Heart right ventricle (tissue), 16 donors: ENCODE results near the gene CDK2AP2. TPM values are rescaled to one million over a fixed set of nuclear protein-coding genes. Genes with fewer than 3 reads are reported as not detected.
"Not testable (repeated sequence)": the region's sequence is repeated elsewhere in the genome, so short reads cannot be mapped to it uniquely, and the experiment has no call there.

ENCODE experiments used
- ATAC-seq, 8 donors: fragments of 200-7000 bp; cut with Tn5 transposase; one replicate each; pipeline ENCODE4 v1.9.1; 2020; ENCODE audit warnings: mild to moderate bottlenecking in 8 of 8, moderate library complexity in 8 of 8, moderate number of reproducible peaks in 1 of 8
- DNase-seq, 2 donors: peaks; one replicate each; pipeline ENCODE4 v3.0.0-alpha.2; 2020
- H3K27ac ChIP-seq, 10 donors: fragments of 200-600 bp; sonication (generic) in 2 of 10; one replicate each; pipeline versions ENCODE4 v1.5.0 to v1.8.0; 2020 to 2022; ENCODE audit warnings: mild to moderate bottlenecking in 3 of 10
- H3K27me3 ChIP-seq, 7 donors: fragments of 200-600 bp; one replicate each; pipeline ENCODE4 v1.8.0; 2021 to 2022; ENCODE audit warnings: mild to moderate bottlenecking in 2 of 7
- H3K36me3 ChIP-seq, 9 donors: fragments of 200-600 bp; sonication (generic) in 1 of 9; one replicate each; pipeline versions ENCODE4 v1.5.0 to v1.8.0; 2020 to 2022; ENCODE audit warnings: mild to moderate bottlenecking in 2 of 9
- H3K4me1 ChIP-seq, 9 donors: fragments of 200-600 bp; sonication (generic) in 1 of 9; one replicate each; pipeline versions ENCODE4 v1.5.0 to v1.8.0; 2020 to 2022; ENCODE audit warnings: mild to moderate bottlenecking in 4 of 9
- H3K4me3 ChIP-seq, 10 donors: fragments of 200-600 bp; sonication (generic) in 2 of 10; one replicate each; pipeline versions ENCODE4 v1.5.0 to v1.8.0; 2020 to 2022; ENCODE audit warnings: mild to moderate bottlenecking in 7 of 10, moderate library complexity in 2 of 10
- H3K9me3 ChIP-seq, 11 donors: fragments of 200-600 bp in 10 of 11; sonication (generic) in 2 of 11; one replicate each; pipeline versions ENCODE4 v1.5.0 to v1.8.0; 2013 to 2022; ENCODE audit warnings: mild to moderate bottlenecking in 2 of 11, control low read depth in 1 of 11, moderate library complexity in 1 of 11
- WGBS, 2 donors: extraction: QIAGEN DNeasy Blood & Tissue Kit; methylation state at CpG; one replicate each; pipeline ENCODE4 v1.1.7; 2013; ENCODE audit warnings: inconsistent platforms in 1 of 2; 5-methylcytosine and 5-hydroxymethylcytosine counted together
- intact Hi-C, 10 donors: fragments of 100-400 bp; cut with DNase I; formaldehyde crosslinking; loops; one replicate each; pipeline versions ENCODE4 v1.11.1 to v1.14.2; 2022
- polyA plus RNA-seq, 2 donors: library from polyadenylated mRNA; stranded (reverse); fragments of 200-250 nt; gene quantifications; one replicate each; pipeline ENCODE4 v1.2.3, GENCODE V29; 2013
- total RNA-seq, 10 donors: library from RNA; stranded (reverse); fragmentation: NEBNext Ultra II Directional in 3 of 10; extraction: Animal tissue kit (Norgen Biotek cat#: 25700) in 3 of 10; gene quantifications; one replicate each; pipeline versions ENCODE4 v1.2.1 to v1.2.4, GENCODE V29; 2021 to 2023
- TF ChIP-seq, protein P1 (sequence below), 9 donors: fragments of 200-600 bp; sonication (generic) in 2 of 9; IDR thresholded peaks; one replicate each; pipeline versions ENCODE4 v1.5.0 to v1.8.0; 2021 to 2022; ENCODE audit warnings: antibody characterized with exemption in 9 of 9, mild to moderate bottlenecking in 5 of 9, moderate library complexity in 1 of 9
- donor health status: Arrhythmogenic right ventricular cardiomyopathy.
- donor health status: ischemic (EF 13 %, LVEDD 7.1; RV severe dilation, severe dysfunction).
- donor health status: healthy with polysubstance abuse.
- donor health status: DM: no; HTN: yes; CAD: no.
- donor health status: DM: no; HTN: no; CAD: no.
- donor health status: ischemic (EF 25% LVEDD 6.9; RV normal size, moderate dysfunction).
- donor health status: ischemic (EF 25% LVEDD 5.7; RV mildly dilated, moderate dysfunction).
- donor health status: healthy.
- donor health status: DM: yes; HTN: yes; CAD: no.
- donor health status: Ischemic cardiomyopathy.
- donor health status: ischemic (EF 35%, LVEDD 5.7; RV mildly dilated, moderate dysfunction).
- donor health status: nonischemic (EF 11% LVEDD 7.7; RV severe dilation, severe dysfunction).
- donor health status: DM: yes; HTN: yes; CAD: no.
- donor health status: PGD.
- donor health status: ischemic (EF 29% LVEDD 5.4; RV normal size, mild dysfunction).
- donor health status: nonischemic (EF 23%, LVEDD 6.1; RV moderate dilation, normal function).

CDK2AP2 gene
- total and polyA plus RNA-seq, 12 donors = 29.3 to 602 (median 57.2) TPM

- peaks cover 0 to 12% (median 0%) of the 10 kb centered on the region in 9 donors for H3K36me3 ChIP-seq
- intact Hi-C loops = loop anchor here in 2 of 10 donors (2.0 to 5.0 kb wide), 2 partner anchors 24 to 80 kb away; partner anchors contain the start of genes PPP1CA (in 1 of the 2) and TBC1D10C (in 1 of the 2)
- no peaks in the 10 kb centered on the region for H3K9me3 ChIP-seq
- H3K4me3 ChIP-seq = peak overlapping the region; percentile 4 to 66 (median 55)
- peak overlapping the region; percentile 67 to 93 (median 84) for H3K27ac ChIP-seq
- DNase-seq (peak in 1 of 2 donors; percentile 3), ATAC-seq (peak in 5 of 8 donors; percentile 6 to 30 (median 19))
- WGBS, 2 donors = 51 to 53% methylated on average over 19 of the region's 19 CpGs
- H3K4me1 ChIP-seq = peaks cover 8 to 48% (median 23%) of the 10 kb centered on the region in 9 donors
- TF ChIP-seq, protein P1, sequence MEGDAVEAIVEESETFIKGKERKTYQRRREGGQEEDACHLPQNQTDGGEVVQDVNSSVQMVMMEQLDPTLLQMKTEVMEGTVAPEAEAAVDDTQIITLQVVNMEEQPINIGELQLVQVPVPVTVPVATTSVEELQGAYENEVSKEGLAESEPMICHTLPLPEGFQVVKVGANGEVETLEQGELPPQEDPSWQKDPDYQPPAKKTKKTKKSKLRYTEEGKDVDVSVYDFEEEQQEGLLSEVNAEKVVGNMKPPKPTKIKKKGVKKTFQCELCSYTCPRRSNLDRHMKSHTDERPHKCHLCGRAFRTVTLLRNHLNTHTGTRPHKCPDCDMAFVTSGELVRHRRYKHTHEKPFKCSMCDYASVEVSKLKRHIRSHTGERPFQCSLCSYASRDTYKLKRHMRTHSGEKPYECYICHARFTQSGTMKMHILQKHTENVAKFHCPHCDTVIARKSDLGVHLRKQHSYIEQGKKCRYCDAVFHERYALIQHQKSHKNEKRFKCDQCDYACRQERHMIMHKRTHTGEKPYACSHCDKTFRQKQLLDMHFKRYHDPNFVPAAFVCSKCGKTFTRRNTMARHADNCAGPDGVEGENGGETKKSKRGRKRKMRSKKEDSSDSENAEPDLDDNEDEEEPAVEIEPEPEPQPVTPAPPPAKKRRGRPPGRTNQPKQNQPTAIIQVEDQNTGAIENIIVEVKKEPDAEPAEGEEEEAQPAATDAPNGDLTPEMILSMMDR (IDR thresholded peaks at IDR 0.05) = no peak
- H3K27me3 ChIP-seq = peaks cover 0 to 6% (median 0%) of the 10 kb centered on the region in 7 donors
Measured at GRCh38 chr11:67482275-67482826, 25.6 kb downstream of the CDK2AP2 start.

DNA sequence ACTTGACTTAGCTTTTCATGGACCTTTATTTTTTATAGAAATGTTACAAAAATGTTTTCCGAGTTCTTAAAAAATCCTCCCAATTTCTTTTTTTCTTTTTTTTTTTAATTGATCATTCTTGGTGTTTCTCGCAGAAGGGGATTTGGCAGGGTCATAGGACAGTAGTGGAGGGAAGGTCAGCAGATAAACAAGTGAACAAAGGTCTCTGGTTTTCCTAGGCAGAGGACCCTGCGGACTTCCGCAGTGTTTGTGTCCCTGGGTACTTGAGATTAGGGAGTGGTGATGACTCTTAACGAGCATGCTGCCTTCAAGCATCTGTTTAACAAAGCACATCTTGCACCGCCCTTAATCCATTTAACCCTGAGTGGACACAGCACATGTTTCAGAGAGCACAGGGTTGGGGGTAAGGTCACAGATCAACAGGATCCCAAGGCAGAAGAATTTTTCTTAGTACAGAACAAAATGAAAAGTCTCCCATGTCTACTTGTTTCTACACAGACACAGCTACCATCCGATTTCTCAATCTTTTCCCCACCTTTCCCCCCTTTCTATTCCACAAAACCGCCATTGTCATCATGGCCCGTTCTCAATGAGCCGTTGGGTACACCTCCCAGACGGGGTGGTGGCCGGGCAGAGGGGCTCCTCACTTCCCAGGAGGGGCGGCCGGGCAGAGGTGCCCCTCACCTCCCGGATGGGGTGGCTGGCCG, 30.5 kb downstream of the CDK2AP2 start:
- WGBS, 2 donors = 84 to 87% methylated on average over 12 to 14 of the region's 16 CpGs
- H3K36me3 ChIP-seq, H3K27me3 ChIP-seq, H3K4me1 ChIP-seq, H3K9me3 ChIP-seq, DNase-seq, intact Hi-C loops, H3K4me3 ChIP-seq, ATAC-seq, H3K27ac ChIP-seq: not testable (repeated sequence)

DNA sequence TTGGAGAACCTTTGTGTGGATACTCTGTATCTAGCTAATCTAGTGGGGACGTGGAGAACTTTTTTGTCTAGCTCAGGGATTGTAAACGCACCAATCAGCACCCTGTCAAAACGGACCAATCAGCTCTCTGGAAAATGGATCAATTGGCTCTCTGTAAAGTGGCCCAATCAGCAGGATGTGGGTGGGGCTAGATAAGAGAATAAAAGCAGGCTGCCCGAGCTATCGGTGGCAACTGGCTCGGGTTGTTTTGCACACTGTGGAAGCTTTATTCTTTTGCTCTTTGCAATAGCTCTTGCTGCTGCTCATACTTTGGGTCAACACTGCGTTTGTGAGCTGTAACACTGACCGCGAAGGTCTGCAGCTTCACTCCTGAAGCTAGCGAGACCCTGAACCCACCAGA, 31.3 kb downstream of the CDK2AP2 start:
- 76 to 79% methylated on average over 10 of the region's 10 CpGs for WGBS, 2 donors
- intact Hi-C loops = not testable (repeated sequence)

GRCh38 chr11:67472882-67473281, 35.1 kb downstream of the CDK2AP2 start:
- no peak for DNase-seq
- peaks cover 3 to 17% (median 13%) of the 10 kb centered on the region in 9 donors for H3K4me1 ChIP-seq
- H3K27ac ChIP-seq = no peak overlapping the region
- H3K9me3 ChIP-seq = no peaks in the 10 kb centered on the region
- no peaks in the 10 kb centered on the region for H3K36me3 ChIP-seq
- intact Hi-C loops = no loop called here
- ATAC-seq = no peak
- H3K4me3 ChIP-seq = no peak overlapping the region
- WGBS, 2 donors = 77 to 81% methylated on average over 7 of the region's 7 CpGs
- TF ChIP-seq, protein P1 (IDR thresholded peaks at IDR 0.05) = no peak
- no peaks in the 10 kb centered on the region for H3K27me3 ChIP-seq

More for the DNA sequence above, 31.3 kb downstream of the CDK2AP2 start:
- not testable (repeated sequence) for ATAC-seq, H3K36me3 ChIP-seq, H3K4me3 ChIP-seq, H3K27ac ChIP-seq, H3K9me3 ChIP-seq, DNase-seq, H3K27me3 ChIP-seq, H3K4me1 ChIP-seq

- Histone ChIP-seq H3K4me1 (peaks cover 3 to 36% (median 18%) of the 10 kb centered on the region in 9 donors), H3K4me3 (no peak overlapping the region), H3K27me3 (no peaks in the 10 kb centered on the region), H3K27ac (peak overlapping the region in 1 of 10 donors; percentile 89), H3K9me3 (no peaks in the 10 kb centered on the region), H3K36me3 (peaks cover 0 to 6% (median 0%) of the 10 kb centered on the region in 9 donors)
- TF ChIP-seq, protein P1 (IDR thresholded peaks at IDR 0.05) = no peak
- DNase-seq (no peak), ATAC-seq (no peak)
- intact Hi-C loops = no loop called here
- 87 to 88% methylated on average over 8 of the region's 8 CpGs for WGBS, 2 donors
Measured at GRCh38 chr11:67470337-67471002, 37.5 kb downstream of the CDK2AP2 start.
